Activated CD8-positive, alpha-beta T cell treated with anti-CD3 and anti-CD28 coated beads for 36 hours (primary cell): ENCODE measurements around the gene PYGO1. TPM values are rescaled to one million over a fixed set of nuclear protein-coding genes. Genes with fewer than 3 reads are reported as not detected.
"Not testable (repeated sequence)": the region's sequence is repeated elsewhere in the genome, so short reads cannot be mapped to it uniquely, and the experiment has no call there.

Experiments used
- ATAC-seq: fragments of 200-7000 bp; cut with Tn5 transposase; one replicate; pipeline ENCODE4 v1.10.0; 2021; ENCODE audit warnings: mild to moderate bottlenecking, moderate library complexity
- CTCF ChIA-PET: fragments of 350-600 bp; sonication (Branson Sonifier 250); formaldehyde crosslinking; loops from one replicate; lab custom pipeline; 2021; ENCODE audit warnings: antibody characterized with exemption; lab: Charles Lee
- POLR2A ChIA-PET: fragments of 350-600 bp; sonication (Branson Sonifier 250); formaldehyde crosslinking; loops from one replicate; lab custom pipeline; 2021; ENCODE audit warnings: antibody characterized with exemption; lab: Charles Lee
- DNase-seq: peaks from one replicate; pipeline ENCODE4 v3.0.0-alpha.2; 2020
- H3K27ac Mint-ChIP-seq: one replicate; pipeline ENCODE4 v1.8.0; 2021; ENCODE audit warnings: mild to moderate bottlenecking, mixed read lengths
- H3K27me3 Mint-ChIP-seq: one replicate; pipeline ENCODE4 v1.8.0; 2021; ENCODE audit warnings: mixed read lengths
- H3K36me3 Mint-ChIP-seq: one replicate; pipeline ENCODE4 v1.8.0; 2021; ENCODE audit warnings: low read depth, mixed read lengths
- H3K4me1 Mint-ChIP-seq: one replicate; pipeline ENCODE4 v1.8.0; 2021; ENCODE audit warnings: low read depth, mixed read lengths
- H3K4me3 Mint-ChIP-seq: one replicate; pipeline ENCODE4 v1.8.0; 2021; ENCODE audit warnings: mild to moderate bottlenecking, moderate library complexity, mixed read lengths
- H3K9me3 Mint-ChIP-seq: one replicate; pipeline ENCODE4 v1.8.0; 2021; ENCODE audit warnings: mixed read lengths
- intact Hi-C: fragments of 100-400 bp; cut with micrococcal nuclease; formaldehyde crosslinking; loops from one replicate; pipeline ENCODE4 v1.10.0; 2022
- total RNA-seq, 2 experiments: library from RNA; stranded (reverse); gene quantifications; one replicate each; pipeline ENCODE4 v1.2.3, GENCODE V29; 2021
- TF ChIP-seq, protein P1 (sequence below): fragments of 200-600 bp; IDR thresholded peaks from one replicate; pipeline ENCODE4 v1.8.0; 2022; ENCODE audit warnings: antibody characterized with exemption, mild to moderate bottlenecking

Gene PYGO1
- total RNA-seq, 2 experiments from 2014 or later: not detected

DNA sequence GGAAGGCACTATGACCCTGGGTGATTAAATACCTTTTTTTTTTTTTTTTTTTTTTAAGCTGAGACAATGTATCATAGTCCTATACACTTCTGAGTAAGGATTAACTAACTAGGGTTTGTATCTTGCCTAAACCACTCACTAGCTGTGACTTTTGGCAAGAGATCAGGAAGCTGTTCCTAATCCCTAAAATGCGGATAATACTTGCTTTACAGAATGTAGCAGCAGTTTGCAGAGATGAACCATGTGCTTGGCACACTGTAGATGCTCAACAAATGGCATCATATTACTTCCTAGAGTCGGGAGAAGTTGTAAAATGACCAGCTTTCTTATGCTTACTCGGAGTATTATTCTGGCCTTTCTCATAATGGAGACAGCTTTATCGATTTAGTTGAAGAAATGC lies 25.6 kb upstream of the PYGO1 start:
- DNase-seq (no peak), ATAC-seq (no peak)
- Mint-ChIP-seq H3K4me3 (no peak overlapping the region), H3K27me3 (peaks cover 22% of the 10 kb centered on the region), H3K9me3 (peaks cover 2% of the 10 kb centered on the region), H3K4me1 (no peaks in the 10 kb centered on the region), H3K27ac (no peak overlapping the region), H3K36me3 (no peaks in the 10 kb centered on the region)
- TF ChIP-seq, protein P1, sequence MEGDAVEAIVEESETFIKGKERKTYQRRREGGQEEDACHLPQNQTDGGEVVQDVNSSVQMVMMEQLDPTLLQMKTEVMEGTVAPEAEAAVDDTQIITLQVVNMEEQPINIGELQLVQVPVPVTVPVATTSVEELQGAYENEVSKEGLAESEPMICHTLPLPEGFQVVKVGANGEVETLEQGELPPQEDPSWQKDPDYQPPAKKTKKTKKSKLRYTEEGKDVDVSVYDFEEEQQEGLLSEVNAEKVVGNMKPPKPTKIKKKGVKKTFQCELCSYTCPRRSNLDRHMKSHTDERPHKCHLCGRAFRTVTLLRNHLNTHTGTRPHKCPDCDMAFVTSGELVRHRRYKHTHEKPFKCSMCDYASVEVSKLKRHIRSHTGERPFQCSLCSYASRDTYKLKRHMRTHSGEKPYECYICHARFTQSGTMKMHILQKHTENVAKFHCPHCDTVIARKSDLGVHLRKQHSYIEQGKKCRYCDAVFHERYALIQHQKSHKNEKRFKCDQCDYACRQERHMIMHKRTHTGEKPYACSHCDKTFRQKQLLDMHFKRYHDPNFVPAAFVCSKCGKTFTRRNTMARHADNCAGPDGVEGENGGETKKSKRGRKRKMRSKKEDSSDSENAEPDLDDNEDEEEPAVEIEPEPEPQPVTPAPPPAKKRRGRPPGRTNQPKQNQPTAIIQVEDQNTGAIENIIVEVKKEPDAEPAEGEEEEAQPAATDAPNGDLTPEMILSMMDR: no peak
- intact Hi-C loops: no loop called here
- CTCF ChIA-PET: interaction anchor here (0.6 kb wide), 1 partner anchor 156 kb away, joined by 3 read pairs; no protein-coding TSS in a partner anchor
- POLR2A ChIA-PET: no interaction called here

DNA sequence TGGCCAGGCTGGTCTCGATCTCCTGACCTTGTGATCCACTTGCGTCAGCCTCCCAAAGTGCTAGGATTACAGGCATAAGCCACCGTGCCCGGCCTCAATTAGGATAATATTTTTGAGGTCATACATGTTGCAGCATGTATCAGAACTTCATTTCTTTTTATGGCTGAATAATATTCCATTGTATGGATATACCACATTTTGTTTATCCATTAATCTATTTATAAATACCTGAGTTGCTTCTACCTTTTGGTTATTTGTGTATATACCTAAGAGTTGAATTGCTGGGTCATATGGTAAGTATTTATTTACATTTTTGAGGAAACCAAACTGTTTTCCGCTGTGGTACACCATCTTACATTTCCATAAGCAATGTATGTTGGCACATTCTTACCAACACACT lies 18.1 kb upstream of the PYGO1 start:
- intact Hi-C loops: no loop called here
- peaks cover 4% of the 10 kb centered on the region for H3K27me3 Mint-ChIP-seq
- no peak overlapping the region for H3K27ac Mint-ChIP-seq
- H3K9me3 Mint-ChIP-seq: peaks cover 12% of the 10 kb centered on the region
- ChIA-PET POLR2A (no interaction called here), CTCF (no interaction called here)
- TF ChIP-seq, protein P1: no peak
- no peaks in the 10 kb centered on the region for H3K4me1 Mint-ChIP-seq
- ATAC-seq (no peak), DNase-seq (no peak)
- H3K36me3 Mint-ChIP-seq: no peaks in the 10 kb centered on the region
- no peak overlapping the region for H3K4me3 Mint-ChIP-seq

DNA sequence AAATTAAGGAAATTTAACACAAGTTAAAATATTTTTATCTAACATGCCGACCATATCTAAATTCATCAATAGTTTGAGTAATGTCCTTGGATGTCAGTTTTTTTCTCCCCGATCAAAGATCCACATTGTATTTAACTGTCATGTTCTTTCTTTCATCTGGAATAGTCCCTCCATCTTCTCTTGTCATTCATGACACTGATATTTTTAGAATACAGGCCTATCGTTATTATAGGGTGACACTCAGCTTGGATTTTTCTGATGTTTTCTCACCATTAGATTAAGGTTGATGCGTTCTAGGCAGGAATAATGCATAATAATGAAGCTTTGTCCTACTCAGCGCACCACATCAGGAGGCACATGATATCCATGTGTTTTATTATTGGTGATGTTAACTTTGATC lies 13.2 kb upstream of the PYGO1 start:
- Mint-ChIP-seq H3K27me3 (peaks cover 4% of the 10 kb centered on the region), H3K27ac (no peak overlapping the region), H3K4me3 (no peak overlapping the region), H3K9me3 (peaks cover 5% of the 10 kb centered on the region), H3K36me3 (no peaks in the 10 kb centered on the region), H3K4me1 (no peaks in the 10 kb centered on the region)
- no peak for ATAC-seq
- ChIA-PET POLR2A (no interaction called here), CTCF (no interaction called here)
- no peak for DNase-seq
- intact Hi-C loops: no loop called here
- TF ChIP-seq, protein P1: no peak

DNA sequence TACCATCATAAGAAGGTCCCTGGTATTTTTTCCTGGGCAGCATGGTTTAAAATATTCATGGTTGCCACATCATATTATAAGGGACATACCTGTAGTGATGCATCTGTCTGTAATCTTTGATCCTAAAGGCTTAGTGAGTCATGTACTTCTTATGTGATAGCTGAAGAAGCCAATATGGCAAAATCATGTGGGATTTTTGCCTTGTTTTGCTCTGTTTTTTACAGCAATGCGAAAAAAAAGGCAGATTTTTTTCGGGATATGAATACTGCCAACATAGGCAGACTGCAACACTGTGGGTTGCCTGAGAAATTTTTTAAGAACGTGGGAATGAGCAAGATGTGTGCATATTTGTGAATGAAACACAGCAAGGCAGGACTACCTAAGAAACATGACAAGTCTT lies 11.3 kb upstream of the PYGO1 start:
- Mint-ChIP-seq H3K9me3 (no peaks in the 10 kb centered on the region), H3K27me3 (peaks cover 4% of the 10 kb centered on the region), H3K4me1 (no peaks in the 10 kb centered on the region), H3K36me3 (no peaks in the 10 kb centered on the region), H3K4me3 (no peak overlapping the region), H3K27ac (no peak overlapping the region)
- ATAC-seq (no peak), DNase-seq (no peak)
- intact Hi-C loops: no loop called here
- CTCF ChIA-PET: interaction anchor here (0.7 kb wide), 1 partner anchor 61 kb away, joined by 3 read pairs; no protein-coding TSS in a partner anchor
- POLR2A ChIA-PET: no interaction called here
- TF ChIP-seq, protein P1: no peak

DNA sequence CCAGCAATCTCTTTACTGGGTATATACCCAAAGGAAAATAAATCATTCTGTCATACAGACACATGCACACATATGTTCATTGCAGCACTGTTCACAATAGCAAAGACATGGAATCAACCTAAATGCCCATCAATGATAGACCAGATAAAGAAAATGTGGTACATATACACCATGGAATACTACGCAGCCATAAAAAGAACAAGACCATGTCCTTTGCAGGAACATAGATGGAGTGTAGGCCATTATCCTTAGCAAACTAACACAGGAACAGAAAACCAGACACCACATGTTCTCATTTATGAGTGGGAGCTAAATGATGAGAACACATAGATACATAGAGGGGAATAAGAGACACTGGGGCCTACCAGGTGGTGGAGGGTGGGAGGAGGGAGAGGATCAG lies 4.9 kb upstream of the PYGO1 start:
- H3K27me3 Mint-ChIP-seq: peaks cover 35% of the 10 kb centered on the region
- H3K27ac Mint-ChIP-seq, CTCF ChIA-PET, H3K36me3 Mint-ChIP-seq, H3K4me3 Mint-ChIP-seq, H3K4me1 Mint-ChIP-seq, POLR2A ChIA-PET, ATAC-seq, H3K9me3 Mint-ChIP-seq, DNase-seq, intact Hi-C loops: not testable (repeated sequence)

DNA sequence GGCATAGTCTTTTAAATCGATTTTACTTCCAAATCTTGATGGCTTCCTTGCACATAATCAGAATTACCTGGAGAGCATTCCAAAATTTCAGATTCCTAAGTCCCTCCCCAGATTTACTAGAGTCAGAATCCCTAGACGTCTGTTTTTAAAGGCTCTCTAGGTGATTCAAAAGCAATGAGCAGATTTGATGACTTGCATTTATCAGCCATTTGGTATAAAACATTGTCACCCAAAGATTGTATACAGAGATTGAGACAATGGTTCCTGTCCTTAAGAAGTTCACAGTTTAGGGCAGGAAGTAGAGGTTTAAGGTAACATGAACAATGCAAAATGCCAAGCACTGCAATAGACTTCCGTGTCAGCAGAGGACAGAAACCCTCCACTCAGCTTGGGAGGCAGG lies 2.6 kb upstream of the PYGO1 start:
- Mint-ChIP-seq H3K27ac (no peak overlapping the region), H3K4me1 (peaks cover 3% of the 10 kb centered on the region), H3K4me3 (no peak overlapping the region), H3K27me3 (peaks cover 35% of the 10 kb centered on the region), H3K36me3 (no peaks in the 10 kb centered on the region), H3K9me3 (no peaks in the 10 kb centered on the region)
- POLR2A ChIA-PET: no interaction called here
- CTCF ChIA-PET: no interaction called here
- TF ChIP-seq, protein P1: no peak
- intact Hi-C loops: no loop called here
- ATAC-seq (no peak), DNase-seq (no peak)
